GM20000 (cell line): ENCODE data around the gene BHLHE23.

Source experiments
- DNase-seq: peaks from one replicate; pipeline ENCODE4 v3.0.0; 2012; ENCODE audit warnings: low spot score
- TF ChIP-seq, protein P1 (sequence below): IDR thresholded peaks from 2 replicates; pipeline ENCODE4 v1.5.1; 2012; ENCODE audit warnings: mild to moderate bottlenecking, control low read depth; ENCODE audit errors: extremely low read depth, missing control alignments

Gene BHLHE23

DNA sequence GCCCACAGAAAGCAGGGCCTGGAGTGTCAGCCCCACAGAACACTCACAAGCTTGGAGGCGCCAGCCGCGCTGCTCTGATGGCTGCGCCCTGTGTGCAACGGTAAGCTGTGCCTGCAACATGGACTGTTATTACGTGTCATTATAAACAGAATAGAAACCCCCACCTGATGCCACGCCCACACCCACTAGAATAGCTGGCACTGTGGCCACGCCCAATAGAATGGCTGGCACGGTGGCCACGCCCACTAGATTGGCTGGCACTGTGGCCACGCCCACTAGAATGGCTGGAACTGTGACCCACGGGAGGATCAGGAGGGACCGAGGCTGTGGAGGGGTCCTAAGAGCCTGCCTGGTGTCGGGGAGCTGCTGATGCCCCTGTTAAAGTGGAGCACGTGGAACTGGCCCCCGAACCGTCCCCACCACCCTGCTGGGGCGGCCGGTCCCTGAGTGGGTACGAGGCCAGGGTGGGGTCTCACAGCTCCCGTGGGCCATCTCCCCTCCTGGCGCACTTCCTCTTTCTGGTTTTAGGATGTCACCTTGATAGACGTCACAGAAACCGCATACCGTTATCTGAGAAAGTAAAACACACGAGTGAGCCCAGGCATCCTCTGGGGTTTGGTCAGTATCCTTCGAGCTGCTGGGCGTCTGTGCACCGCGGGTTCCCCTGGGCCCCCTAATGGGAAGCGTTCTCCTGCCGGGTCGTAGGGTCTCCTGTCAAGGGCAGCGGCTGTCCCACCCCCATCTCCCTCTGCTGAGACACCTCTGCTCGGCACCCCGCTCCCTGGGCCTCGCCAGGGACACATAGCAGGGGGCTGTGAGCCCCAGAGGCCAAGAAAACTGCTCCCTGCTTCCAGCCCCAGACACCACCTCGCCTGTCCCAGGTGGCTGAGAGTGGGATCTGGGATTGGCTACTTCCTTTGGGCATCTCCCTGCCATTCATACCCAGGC, 28.9 kb downstream of the BHLHE23 start:
- TF ChIP-seq, protein P1, sequence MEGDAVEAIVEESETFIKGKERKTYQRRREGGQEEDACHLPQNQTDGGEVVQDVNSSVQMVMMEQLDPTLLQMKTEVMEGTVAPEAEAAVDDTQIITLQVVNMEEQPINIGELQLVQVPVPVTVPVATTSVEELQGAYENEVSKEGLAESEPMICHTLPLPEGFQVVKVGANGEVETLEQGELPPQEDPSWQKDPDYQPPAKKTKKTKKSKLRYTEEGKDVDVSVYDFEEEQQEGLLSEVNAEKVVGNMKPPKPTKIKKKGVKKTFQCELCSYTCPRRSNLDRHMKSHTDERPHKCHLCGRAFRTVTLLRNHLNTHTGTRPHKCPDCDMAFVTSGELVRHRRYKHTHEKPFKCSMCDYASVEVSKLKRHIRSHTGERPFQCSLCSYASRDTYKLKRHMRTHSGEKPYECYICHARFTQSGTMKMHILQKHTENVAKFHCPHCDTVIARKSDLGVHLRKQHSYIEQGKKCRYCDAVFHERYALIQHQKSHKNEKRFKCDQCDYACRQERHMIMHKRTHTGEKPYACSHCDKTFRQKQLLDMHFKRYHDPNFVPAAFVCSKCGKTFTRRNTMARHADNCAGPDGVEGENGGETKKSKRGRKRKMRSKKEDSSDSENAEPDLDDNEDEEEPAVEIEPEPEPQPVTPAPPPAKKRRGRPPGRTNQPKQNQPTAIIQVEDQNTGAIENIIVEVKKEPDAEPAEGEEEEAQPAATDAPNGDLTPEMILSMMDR: no peak
- DNase-seq: peak; percentile 86

DNA sequence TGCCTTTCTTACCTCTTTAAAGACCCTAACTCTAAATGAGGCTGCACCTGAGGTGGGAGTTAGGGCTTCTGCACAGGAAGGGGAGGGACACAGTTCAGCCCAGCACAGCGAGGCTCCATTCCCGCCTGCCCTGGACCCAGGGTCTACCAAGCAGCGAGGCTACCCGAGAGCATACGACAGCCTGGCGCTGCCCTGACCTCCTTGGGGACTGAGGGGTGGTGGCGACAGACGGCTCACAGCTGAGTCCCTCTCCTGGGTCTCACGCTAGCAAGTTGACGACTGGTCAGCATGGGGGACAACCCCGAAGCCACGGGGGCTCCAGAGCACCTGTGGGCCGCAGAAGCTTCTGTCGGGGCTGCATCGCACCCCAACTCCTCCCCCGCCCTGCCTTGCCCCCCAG, 29.9 kb downstream of the BHLHE23 start:
- no peak for DNase-seq
- TF ChIP-seq, protein P1: no peak

DNA sequence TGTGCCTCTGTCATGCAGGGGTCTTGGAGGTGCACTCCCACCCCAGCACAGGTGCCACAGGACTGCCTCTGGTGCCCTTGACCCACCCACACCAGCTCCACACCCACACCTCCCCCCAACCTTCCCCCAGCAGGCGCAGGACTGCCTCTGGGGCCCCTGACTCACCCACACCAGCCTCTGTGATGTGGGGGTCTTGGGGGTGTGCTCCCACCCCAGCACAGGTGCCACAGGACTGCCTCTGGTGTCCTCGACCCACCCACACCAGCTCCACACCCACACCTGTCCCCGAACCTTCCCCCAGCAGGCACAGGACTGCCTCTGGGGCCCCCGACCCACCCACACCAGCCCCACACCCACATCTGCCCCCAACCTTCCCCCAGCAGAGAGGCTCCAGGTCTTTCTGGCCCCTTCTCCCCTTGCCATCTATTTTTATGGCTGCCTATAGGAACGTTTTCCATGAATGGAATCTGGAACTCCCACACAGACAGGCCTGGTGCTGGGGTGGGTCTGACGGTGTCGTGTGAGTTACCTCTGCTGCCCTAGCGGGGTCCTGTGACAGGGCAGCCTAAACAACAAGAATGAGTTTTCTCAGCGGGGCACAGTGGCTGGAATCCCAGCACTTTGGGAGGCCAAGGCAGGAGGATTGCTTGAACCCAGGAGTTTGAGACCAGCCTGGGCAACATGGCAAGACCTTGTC, 30.8 kb downstream of the BHLHE23 start:
- TF ChIP-seq, protein P1: no peak

DNA sequence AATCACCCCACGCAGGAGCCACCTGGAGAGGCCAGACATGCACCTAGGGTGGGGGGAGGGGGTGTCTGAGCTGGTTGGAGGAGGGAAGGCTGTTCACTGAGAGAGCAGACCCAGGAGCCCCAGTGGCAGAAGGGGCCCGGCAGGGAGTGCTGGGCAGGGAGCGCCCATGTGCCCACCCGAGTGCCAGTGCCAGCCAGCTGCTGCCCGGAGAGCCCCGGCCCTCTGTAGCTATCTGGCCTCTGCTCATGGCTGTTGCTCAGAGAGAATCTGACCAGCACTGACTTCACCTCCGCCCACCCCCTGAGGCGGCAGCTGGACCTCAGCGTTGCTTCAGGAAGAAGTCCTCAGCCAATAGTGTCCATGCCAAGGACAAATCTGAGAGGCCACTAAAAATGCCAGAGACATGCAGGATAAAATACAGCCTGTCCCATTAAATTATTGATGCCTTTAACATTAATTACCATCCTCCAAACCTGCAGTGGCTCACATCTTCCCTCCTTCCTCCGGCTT, 31.5 kb downstream of the BHLHE23 start:
- TF ChIP-seq, protein P1: no peak
- no peak for DNase-seq

More for the DNA sequence above, 30.8 kb downstream of the BHLHE23 start:
- no peak for DNase-seq

DNA sequence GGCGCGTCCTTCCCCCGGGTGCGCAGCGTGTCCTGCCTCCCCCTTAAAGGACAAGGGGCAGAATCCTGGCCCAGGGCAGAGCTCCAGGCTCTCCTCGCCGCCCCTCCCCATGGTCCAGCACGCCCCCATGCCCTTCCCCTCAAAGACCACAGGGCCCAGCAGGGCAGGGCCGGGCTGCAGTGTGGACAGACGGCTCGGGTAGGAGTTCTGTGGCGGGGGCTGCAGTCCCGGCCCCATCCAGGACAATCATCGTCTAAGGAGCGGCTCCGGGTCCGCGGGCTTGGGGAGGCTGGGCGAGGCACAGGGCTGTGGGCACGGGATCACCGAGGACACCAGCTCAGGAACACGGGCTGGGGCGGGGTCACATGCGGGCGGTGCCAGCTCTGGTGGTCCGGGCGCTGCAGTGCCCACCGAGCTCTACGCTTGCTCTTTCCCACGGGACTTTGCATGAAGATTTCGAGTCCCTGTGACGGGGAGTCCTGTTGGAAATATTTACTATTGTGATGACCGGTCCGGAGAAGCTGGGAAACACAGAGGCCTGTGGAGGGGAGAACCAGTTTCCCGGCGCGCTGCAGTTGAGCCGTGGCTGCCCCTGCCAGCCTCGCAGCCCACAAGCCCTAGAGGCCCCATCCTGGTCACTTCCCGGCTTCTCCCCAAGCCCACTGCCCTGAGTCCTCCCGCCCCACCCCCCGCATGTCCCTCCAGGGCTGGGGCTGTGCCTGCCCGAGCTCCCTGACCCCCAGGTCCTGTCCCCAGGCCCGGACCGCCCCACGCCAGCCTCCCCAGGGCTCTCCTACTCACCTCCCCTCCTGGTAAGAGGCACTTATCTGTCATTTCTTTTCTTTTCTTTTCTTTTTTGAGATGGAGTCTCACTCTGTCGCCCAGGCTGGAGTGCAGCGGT, 33.7 kb downstream of the BHLHE23 start:
- TF ChIP-seq, protein P1: no peak
- no peak for DNase-seq

DNA sequence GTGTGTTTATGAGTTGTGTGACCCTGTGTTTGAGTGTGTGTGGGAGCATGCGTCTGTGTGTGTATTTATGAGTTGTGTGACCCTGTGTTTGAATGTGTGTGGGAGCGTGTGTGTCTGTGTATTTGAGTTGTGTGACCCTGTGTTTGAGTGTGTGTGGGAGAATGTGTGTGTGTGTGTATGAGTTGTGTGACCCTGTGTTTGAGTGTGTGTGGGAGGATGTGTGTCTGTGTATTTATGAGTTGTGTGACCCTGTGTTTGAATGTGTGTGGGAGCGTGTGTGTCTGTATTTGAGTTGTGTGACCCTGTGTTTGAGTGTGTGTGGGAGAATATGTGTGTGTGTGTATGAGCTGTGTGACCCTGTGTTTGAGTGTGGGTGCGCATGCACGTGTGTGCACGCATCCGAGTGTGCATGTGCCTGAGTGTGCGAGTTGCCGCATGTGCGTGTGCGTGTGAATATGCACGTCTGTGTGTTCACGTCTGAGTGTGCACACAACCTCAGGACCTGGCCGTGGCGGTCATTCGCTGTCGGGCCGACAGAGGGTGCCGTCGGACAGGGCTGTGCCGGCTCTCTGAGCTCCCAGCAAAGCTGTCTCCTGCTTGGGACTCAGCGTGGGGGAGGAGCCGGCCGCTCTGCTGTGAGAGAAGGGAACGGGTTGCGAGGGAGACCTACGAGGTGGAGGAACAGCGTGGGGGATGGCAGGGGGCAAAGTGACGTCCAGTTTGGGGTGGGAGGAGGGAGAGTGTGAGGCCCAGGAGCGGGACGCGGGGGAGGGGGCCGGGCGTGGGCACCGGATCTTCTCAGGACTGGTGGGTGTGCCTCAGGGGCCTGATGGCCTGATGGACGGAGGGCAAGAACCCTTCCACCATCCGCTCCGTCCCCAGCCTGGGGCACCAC, 34.6 kb downstream of the BHLHE23 start:
- TF ChIP-seq, protein P1: peak; percentile 97

More for the DNA sequence above, 34.6 kb downstream of the BHLHE23 start:
- DNase-seq: peak; percentile 95
